SK-N-SH (cell line): ENCODE data around the gene ZNHIT2.

ENCODE experiments used
- EP300 ChIP-seq, 2 experiments: IDR thresholded peaks; 2 replicates each; pipeline versions ENCODE4 v1.4.0 to v1.6.1; 2012; ENCODE audit warnings: borderline replicate concordance in 1 of 2, low read depth in 1 of 2, low read length in 1 of 2
- MXI1 ChIP-seq: IDR thresholded peaks from 2 replicates; pipeline ENCODE4 v1.6.1; 2012; ENCODE audit warnings: mild to moderate bottlenecking, low read depth, low read length, improper control_type of control experiment
- POLR2AphosphoS5 ChIP-seq: IDR thresholded peaks from 2 replicates; pipeline ENCODE4 v1.6.1; 2012; ENCODE audit warnings: low read depth, low read length
- TF ChIP-seq, protein P1 (sequence below): fragments of 200-600 bp; sonication (generic); IDR thresholded peaks from 2 replicates; pipeline ENCODE4 v1.6.1; 2017; ENCODE audit warnings: antibody characterized with exemption, mild to moderate bottlenecking, moderate library complexity

DNA sequence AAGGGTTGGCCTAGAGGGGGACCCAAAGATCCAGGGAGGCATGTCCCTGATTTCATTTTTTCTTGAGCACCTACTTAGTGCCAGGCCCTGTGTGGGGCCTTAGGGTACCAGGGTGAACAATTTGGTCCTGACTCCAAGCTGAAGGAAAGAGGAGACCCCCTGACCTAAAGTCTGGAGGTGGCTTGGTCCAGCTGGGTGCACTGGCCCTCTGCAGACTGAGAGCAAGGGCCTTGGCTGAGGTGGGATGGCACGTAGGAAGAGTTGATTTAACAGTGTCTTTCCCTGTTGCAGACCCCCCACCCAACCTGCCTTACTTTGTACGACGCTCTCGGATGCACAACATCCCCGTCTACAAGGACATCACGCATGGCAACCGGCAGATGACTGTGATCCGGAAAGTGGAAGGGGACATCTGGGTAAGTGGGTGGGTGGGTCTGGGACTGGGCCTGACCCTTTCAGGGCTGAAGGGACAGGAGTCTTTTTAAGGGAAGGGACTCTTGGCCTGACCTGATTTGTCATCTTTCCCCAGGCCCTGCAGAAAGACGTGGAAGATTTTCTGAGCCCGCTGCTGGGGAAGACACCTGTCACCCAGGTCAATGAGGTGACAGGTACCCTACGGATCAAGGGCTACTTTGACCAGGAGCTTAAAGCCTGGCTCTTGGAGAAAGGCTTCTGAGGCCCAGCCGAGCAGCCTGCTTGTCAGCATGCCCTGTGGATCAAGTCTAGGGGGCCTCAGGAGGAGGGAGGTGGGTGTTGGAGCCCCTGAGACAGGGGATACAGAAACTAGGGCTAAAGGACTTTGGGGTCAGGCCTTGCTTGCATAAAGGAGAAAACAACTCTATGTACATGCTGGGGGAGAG is 7.9 kb upstream of the ZNHIT2 start:
- TF ChIP-seq MXI1, result no peak
- no peak for TF ChIP-seq POLR2AphosphoS5
- no peak for TF ChIP-seq EP300 (IDR thresholded peaks at IDR 0.05; ENCODE audit: borderline replicate concordance in 1 of 2, low read depth in 1 of 2, low read length in 1 of 2)
- TF ChIP-seq, protein P1, sequence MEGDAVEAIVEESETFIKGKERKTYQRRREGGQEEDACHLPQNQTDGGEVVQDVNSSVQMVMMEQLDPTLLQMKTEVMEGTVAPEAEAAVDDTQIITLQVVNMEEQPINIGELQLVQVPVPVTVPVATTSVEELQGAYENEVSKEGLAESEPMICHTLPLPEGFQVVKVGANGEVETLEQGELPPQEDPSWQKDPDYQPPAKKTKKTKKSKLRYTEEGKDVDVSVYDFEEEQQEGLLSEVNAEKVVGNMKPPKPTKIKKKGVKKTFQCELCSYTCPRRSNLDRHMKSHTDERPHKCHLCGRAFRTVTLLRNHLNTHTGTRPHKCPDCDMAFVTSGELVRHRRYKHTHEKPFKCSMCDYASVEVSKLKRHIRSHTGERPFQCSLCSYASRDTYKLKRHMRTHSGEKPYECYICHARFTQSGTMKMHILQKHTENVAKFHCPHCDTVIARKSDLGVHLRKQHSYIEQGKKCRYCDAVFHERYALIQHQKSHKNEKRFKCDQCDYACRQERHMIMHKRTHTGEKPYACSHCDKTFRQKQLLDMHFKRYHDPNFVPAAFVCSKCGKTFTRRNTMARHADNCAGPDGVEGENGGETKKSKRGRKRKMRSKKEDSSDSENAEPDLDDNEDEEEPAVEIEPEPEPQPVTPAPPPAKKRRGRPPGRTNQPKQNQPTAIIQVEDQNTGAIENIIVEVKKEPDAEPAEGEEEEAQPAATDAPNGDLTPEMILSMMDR, result no peak
